HCT116 (cell line): ENCODE data around the gene SLC25A43. TPM values are rescaled to one million over a fixed set of nuclear protein-coding genes. Genes with fewer than 3 reads are reported as not detected.
"Not testable (repeated sequence)": the region's sequence is repeated elsewhere in the genome, so short reads cannot be mapped to it uniquely, and the experiment has no call there.

ENCODE experiments used
- ATAC-seq: fragments of 200-7000 bp; cut with Tn5 transposase; 2 replicates; pipeline ENCODE4 v1.9.1; 2020; ENCODE audit warnings: mild to moderate bottlenecking, moderate library complexity
- BruUV-seq: library from RNA; stranded (reverse); fragments of 400-500 nt; replicated peaks from 2 replicates; lab custom pipeline; 2021; lab: Mats Ljungman, UMichigan
- CTCF ChIA-PET: fragments of 300-600 bp; sonication (Branson Sonifier 250); formaldehyde crosslinking; loops from one replicate; lab custom pipeline; 2021; ENCODE audit warnings: antibody characterized with exemption; lab: Charles Lee
- POLR2A ChIA-PET: fragments of 300-600, 350-600 bp; sonication (Branson Sonifier 250); formaldehyde crosslinking; loops from one replicate; lab custom pipeline; 2021; ENCODE audit warnings: antibody characterized with exemption; lab: Charles Lee
- RAD21 ChIA-PET, 2 experiments: fragments of 300-600 bp; sonication (Branson Sonifier 250); formaldehyde crosslinking; loops; one replicate each; lab custom pipeline; 2023; ENCODE audit warnings: low total read pairs in 2 of 2; ENCODE audit not compliant: uncharacterized antibody in 2 of 2, unreplicated experiment in 2 of 2, low non-redundant PET in 1 of 2; lab: Charles Lee
- DNase-seq: peaks from one replicate; pipeline ENCODE4 v3.0.0-alpha.2; 2010; ENCODE audit warnings: low read depth, low spot score
- H2AFZ ChIP-seq: fragments of 200-600 bp; shearing (Covaris generic), sonication (generic); 2 replicates; pipeline ENCODE4 v1.6.1; 2017; ENCODE audit warnings: low read depth, mixed run types, mixed read lengths, antibody characterized with exemption, low read length; ENCODE audit not compliant: poor library complexity, severe bottlenecking
- H3K27ac ChIP-seq: 2 replicates; pipeline ENCODE4 v1.5.1; 2012; ENCODE audit warnings: low read depth, low read length
- H3K27me3 ChIP-seq: fragments of 200-600 bp; sonication (generic); 2 replicates; pipeline ENCODE4 v1.6.1; 2016; ENCODE audit warnings: mixed run types, low read length, mixed read lengths; ENCODE audit not compliant: insufficient read depth
- H3K36me3 ChIP-seq, 2 experiments: fragments of 200-500 bp in 1 of 2; fragments of 200-600 bp in 1 of 2; sonication (Bioruptor generic) in 1 of 2; sonication (generic) in 1 of 2; 2 replicates each; pipeline versions ENCODE4 v1.5.1 to v1.6.1; 2014 to 2016; ENCODE audit warnings: low read length in 2 of 2, inconsistent platforms in 1 of 2, mixed read lengths in 1 of 2, mixed run types in 1 of 2; ENCODE audit not compliant: insufficient read depth in 2 of 2, control insufficient read depth in 1 of 2
- H3K4me1 ChIP-seq, 2 experiments: fragments of 200-600 bp in 1 of 2; sonication (generic) in 1 of 2; 2 replicates each; pipeline versions ENCODE4 v1.5.1 to v1.6.1; 2012 to 2017; ENCODE audit warnings: low read length in 2 of 2, inconsistent platforms in 1 of 2, mild to moderate bottlenecking in 1 of 2, mixed read lengths in 1 of 2, mixed run types in 1 of 2, moderate library complexity in 1 of 2; ENCODE audit not compliant: insufficient read depth in 2 of 2, control insufficient read depth in 1 of 2
- H3K4me2 ChIP-seq: fragments of 200-600 bp; sonication (generic); 2 replicates; pipeline ENCODE4 v1.6.1; 2017; ENCODE audit warnings: mixed run types, low read length, mixed read lengths
- H3K4me3 ChIP-seq, 2 experiments: fragments of 200-600 bp in 1 of 2; sonication (generic) in 1 of 2; replicated peaks in 1 of 2; 2 replicates each; pipeline ENCODE4 v1.5.1; 2011 to 2016; ENCODE audit warnings: low read length in 2 of 2, control low read depth in 1 of 2, low read depth in 1 of 2, mild to moderate bottlenecking in 1 of 2, mixed read lengths in 1 of 2, mixed run types in 1 of 2
- H3K79me2 ChIP-seq: fragments of 200-600 bp; sonication (generic); 2 replicates; pipeline ENCODE4 v1.6.1; 2017; ENCODE audit warnings: mild to moderate bottlenecking, mixed run types, low read length, moderate library complexity, mixed read lengths; ENCODE audit not compliant: insufficient read depth
- H3K9ac ChIP-seq: fragments of 200-600 bp; sonication (generic); 2 replicates; pipeline ENCODE4 v1.6.1; 2016; ENCODE audit warnings: low read length, mixed read lengths
- H3K9me2 ChIP-seq: fragments of 200-600 bp; sonication (generic), shearing (Covaris generic); 2 replicates; pipeline ENCODE4 v1.6.1; 2017; ENCODE audit warnings: mixed run types, mild to moderate bottlenecking, moderate library complexity; ENCODE audit not compliant: insufficient read depth
- H3K9me3 ChIP-seq, 2 experiments: fragments of 200-500 bp in 1 of 2; fragments of 200-600 bp in 1 of 2; sonication (Bioruptor generic) in 1 of 2; sonication (generic) in 1 of 2; 2 replicates each; pipeline ENCODE4 v1.6.1; 2014 to 2017; ENCODE audit warnings: low read length in 2 of 2, mixed read lengths in 2 of 2, inconsistent platforms in 1 of 2, low read depth in 1 of 2, mild to moderate bottlenecking in 1 of 2, mixed run types in 1 of 2, moderate library complexity in 1 of 2; ENCODE audit not compliant: control insufficient read depth in 1 of 2, insufficient read depth in 1 of 2
- H4K20me1 ChIP-seq: fragments of 200-600 bp; sonication (generic), shearing (Covaris generic); 2 replicates; pipeline ENCODE4 v1.6.1; 2017; ENCODE audit warnings: mixed run types, mild to moderate bottlenecking, moderate library complexity; ENCODE audit not compliant: insufficient read depth
- CEBPB ChIP-seq: IDR thresholded peaks from 2 replicates; pipeline ENCODE4 v1.6.1; 2012; ENCODE audit warnings: low read depth
- CTCF ChIP-seq, 3 experiments: fragments of 200-600 bp in 1 of 3; sonication (generic) in 1 of 3; IDR thresholded peaks in 2 of 3; conservative IDR thresholded peaks in 1 of 3; 2 replicates each; pipeline ENCODE4 v1.5.1; 2012 to 2017; ENCODE audit warnings: low read depth in 2 of 3, low read length in 2 of 3, antibody characterized with exemption in 1 of 3, borderline replicate concordance in 1 of 3, control low read depth in 1 of 3, mild to moderate bottlenecking in 1 of 3, mixed read lengths in 1 of 3, mixed run types in 1 of 3, moderate library complexity in 1 of 3; ENCODE audit not compliant: insufficient read depth in 1 of 3
- ELF1 ChIP-seq: IDR thresholded peaks from 2 replicates; pipeline ENCODE4 v1.6.1; 2012; ENCODE audit warnings: low read depth, borderline replicate concordance
- EZH2phosphoT487 ChIP-seq: fragments of 200-600 bp; IDR thresholded peaks from 2 replicates; pipeline ENCODE4 v1.6.1; 2018; ENCODE audit warnings: antibody characterized with exemption, borderline replicate concordance
- FOSL1 ChIP-seq: IDR thresholded peaks from 2 replicates; pipeline ENCODE4 v1.6.1; 2012; ENCODE audit warnings: low read depth
- JUND ChIP-seq: IDR thresholded peaks from 2 replicates; pipeline ENCODE4 v1.6.1; 2012
- POLR2A ChIP-seq: IDR thresholded peaks from 2 replicates; pipeline ENCODE4 v1.7.0; 2011; ENCODE audit warnings: borderline replicate concordance; ENCODE audit not compliant: insufficient read depth, insufficient read length; ENCODE audit errors: extremely low read depth
- RAD21 ChIP-seq: IDR thresholded peaks from 2 replicates; pipeline ENCODE4 v1.6.1; 2012; ENCODE audit warnings: low read depth, mild to moderate bottlenecking
- SIN3A ChIP-seq: IDR thresholded peaks from 2 replicates; pipeline ENCODE4 v1.6.1; 2012; ENCODE audit warnings: low read depth
- intact Hi-C: fragments of 100-400 bp; cut with micrococcal nuclease; formaldehyde crosslinking; loops from 2 replicates; pipeline ENCODE4 v1.10.0; 2022
- total RNA-seq: library from RNA; stranded (reverse); gene quantifications from one replicate; pipeline ENCODE4 v1.2.1, GENCODE V29; 2021; ENCODE audit not compliant: unreplicated experiment
- TF ChIP-seq, protein P1 (sequence below): IDR thresholded peaks from 2 replicates; pipeline ENCODE4 v1.6.1; 2012
- TF ChIP-seq, protein P2 (sequence below): IDR thresholded peaks from 2 replicates; pipeline ENCODE4 v1.6.1; 2011; ENCODE audit warnings: mild to moderate bottlenecking, low read length, moderate library complexity; ENCODE audit not compliant: insufficient replicate concordance; ENCODE audit errors: extremely low read depth

The SLC25A43 gene
- total RNA-seq, 1 experiment from 2014 or later, result 14.1 TPM

GRCh38 chrX:119427795-119428185, 28.7 kb downstream of the SLC25A43 start (continued):
- TF ChIP-seq CTCF (IDR thresholded peaks at IDR 0.05 in 2 of 3, conservative IDR thresholded peaks at IDR 0.05 in 1 of 3; ENCODE audit: borderline replicate concordance in 1 of 3, insufficient read depth in 1 of 3, low read depth in 2 of 3, low read length in 2 of 3) (no peak), JUND (no peak), SIN3A (no peak), POLR2A (no peak)
- TF ChIP-seq, protein P1, sequence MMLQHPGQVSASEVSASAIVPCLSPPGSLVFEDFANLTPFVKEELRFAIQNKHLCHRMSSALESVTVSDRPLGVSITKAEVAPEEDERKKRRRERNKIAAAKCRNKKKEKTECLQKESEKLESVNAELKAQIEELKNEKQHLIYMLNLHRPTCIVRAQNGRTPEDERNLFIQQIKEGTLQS, result no peak
- TF ChIP-seq, all 23 proteins: peak for 0

GRCh38 chrX:119429471-119429870, 30.3 kb downstream of the SLC25A43 start:
- no peak for DNase-seq
- TF ChIP-seq, protein P1, result no peak
- TF ChIP-seq RAD21 (no peak), EZH2phosphoT487 (no peak), FOSL1 (no peak), ELF1 (no peak), CEBPB (no peak)
- TF ChIP-seq, protein P2, sequence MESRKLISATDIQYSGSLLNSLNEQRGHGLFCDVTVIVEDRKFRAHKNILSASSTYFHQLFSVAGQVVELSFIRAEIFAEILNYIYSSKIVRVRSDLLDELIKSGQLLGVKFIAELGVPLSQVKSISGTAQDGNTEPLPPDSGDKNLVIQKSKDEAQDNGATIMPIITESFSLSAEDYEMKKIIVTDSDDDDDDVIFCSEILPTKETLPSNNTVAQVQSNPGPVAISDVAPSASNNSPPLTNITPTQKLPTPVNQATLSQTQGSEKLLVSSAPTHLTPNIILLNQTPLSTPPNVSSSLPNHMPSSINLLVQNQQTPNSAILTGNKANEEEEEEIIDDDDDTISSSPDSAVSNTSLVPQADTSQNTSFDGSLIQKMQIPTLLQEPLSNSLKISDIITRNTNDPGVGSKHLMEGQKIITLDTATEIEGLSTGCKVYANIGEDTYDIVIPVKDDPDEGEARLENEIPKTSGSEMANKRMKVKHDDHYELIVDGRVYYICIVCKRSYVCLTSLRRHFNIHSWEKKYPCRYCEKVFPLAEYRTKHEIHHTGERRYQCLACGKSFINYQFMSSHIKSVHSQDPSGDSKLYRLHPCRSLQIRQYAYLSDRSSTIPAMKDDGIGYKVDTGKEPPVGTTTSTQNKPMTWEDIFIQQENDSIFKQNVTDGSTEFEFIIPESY, result no peak
- H3K9me2 ChIP-seq, result no peaks in the 10 kb centered on the region
- no peak for ATAC-seq
- H3K4me3 ChIP-seq, result no peak overlapping the region
- no peaks in the 10 kb centered on the region for H3K27me3 ChIP-seq
- RAD21 ChIA-PET, result no interaction called here
- intact Hi-C loops, result no loop called here
- peaks cover 0 to 4% of the 10 kb centered on the region in 2 experiments; a peak in 1 of 4 replicates for H3K4me1 ChIP-seq
- H4K20me1 ChIP-seq, result no peaks in the 10 kb centered on the region
- no TSS peak for BruUV-seq
- H3K36me3 ChIP-seq, result no peaks in the 10 kb centered on the region; a peak in 1 of 4 replicates
- H3K9ac ChIP-seq, result no peak overlapping the region
- H2AFZ ChIP-seq, result no peak overlapping the region
- no peaks in the 10 kb centered on the region for H3K9me3 ChIP-seq
- H3K27ac ChIP-seq, result no peak overlapping the region
- H3K4me2 ChIP-seq, result no peak overlapping the region
- no peaks in the 10 kb centered on the region for H3K79me2 ChIP-seq
- CTCF ChIA-PET, result no interaction called here
- POLR2A ChIA-PET, result no interaction called here

- H3K9ac ChIP-seq, RAD21 ChIA-PET, H3K9me2 ChIP-seq, H3K9me3 ChIP-seq, BruUV-seq, H2AFZ ChIP-seq, POLR2A ChIA-PET, H3K36me3 ChIP-seq, H3K27me3 ChIP-seq, intact Hi-C loops, H3K4me1 ChIP-seq, H4K20me1 ChIP-seq, H3K79me2 ChIP-seq, DNase-seq, CTCF ChIA-PET, ATAC-seq, H3K4me2 ChIP-seq, H3K4me3 ChIP-seq, H3K27ac ChIP-seq: not testable (repeated sequence)
These were observed 42.2 kb downstream of the SLC25A43 start for GRCh38 chrX:119441295-119441694.
